Endometrium (tissue), 2 donors: ENCODE data around the gene CARMIL1.
"Not testable (repeated sequence)": the region's sequence is repeated elsewhere in the genome, so short reads cannot be mapped to it uniquely, and the experiment has no call there.

Source experiments
- FAIRE-seq: peaks from 2 replicates; lab custom pipeline; 2012; peaks lifted over from hg19 to GRCh38; lab: Jason Lieb, UNC
- donor health status: control.
- donor health status: control.

The CARMIL1 gene

DNA sequence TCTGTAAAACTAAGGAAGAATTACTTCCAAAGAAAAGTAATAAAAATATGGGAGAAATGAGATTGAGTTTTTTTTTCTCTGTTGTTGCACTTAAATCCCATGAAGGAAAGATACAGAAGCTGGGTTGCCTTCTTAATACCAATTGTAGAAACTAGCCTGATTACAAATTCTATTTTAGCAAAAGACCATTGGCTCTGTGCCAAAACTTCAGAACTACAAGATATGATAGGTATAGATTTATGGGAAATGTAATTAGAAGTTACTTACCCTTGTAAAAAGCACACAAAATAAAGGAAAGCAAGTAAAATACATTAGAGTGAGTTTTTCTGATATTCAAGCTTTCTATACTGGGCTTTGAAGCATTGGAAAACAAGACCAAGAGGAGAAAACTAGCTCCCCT is 299.4 kb downstream of the CARMIL1 start:
- FAIRE-seq: no peak

GRCh38 chr6:25579391-25579883 is 300.3 kb downstream of the CARMIL1 start:
- FAIRE-seq: no peak

GRCh38 chr6:25579902-25580495 is 300.8 kb downstream of the CARMIL1 start:
- FAIRE-seq: no peak

DNA sequence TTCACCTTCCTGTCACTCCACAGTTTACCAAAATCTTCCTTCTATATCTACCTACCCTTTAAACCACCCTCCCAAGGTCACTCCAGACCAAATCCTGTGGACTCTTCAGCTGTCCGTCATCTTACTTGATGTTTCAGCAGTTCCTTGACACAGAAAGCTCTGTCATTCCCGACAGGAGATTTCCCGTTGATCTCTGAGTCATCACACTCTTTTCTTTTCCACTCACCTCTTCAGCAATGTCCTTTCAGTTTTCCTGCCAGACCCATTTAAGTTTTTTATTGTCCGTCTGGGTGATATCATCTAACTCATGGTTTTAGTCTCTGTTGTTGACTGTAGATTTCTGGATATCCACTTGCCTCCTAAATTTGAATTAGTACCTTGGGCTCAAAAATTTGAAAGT is 302.9 kb downstream of the CARMIL1 start:
- no peak for FAIRE-seq

DNA sequence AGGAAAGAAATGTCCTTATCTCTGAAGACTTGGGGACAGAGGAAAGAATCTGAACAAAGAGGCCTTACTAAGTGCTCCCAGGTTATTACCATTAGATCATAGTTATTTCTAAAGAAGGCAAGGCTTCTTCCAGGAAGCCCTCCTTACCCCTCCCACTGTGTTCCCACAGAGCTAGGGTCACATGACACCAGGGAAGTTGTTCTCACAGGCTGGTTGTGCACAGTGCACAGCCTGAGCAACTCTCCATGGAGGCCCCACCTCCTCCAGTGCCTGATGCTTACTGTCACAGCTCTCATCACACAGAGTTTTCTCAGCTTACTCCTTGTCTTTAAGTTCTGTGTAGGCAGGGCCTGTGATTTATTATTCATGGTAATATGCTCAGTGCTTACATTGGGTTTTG is 303.9 kb downstream of the CARMIL1 start:
- FAIRE-seq: no peak

GRCh38 chr6:25583906-25584305 is 304.7 kb downstream of the CARMIL1 start:
- FAIRE-seq: no peak

DNA sequence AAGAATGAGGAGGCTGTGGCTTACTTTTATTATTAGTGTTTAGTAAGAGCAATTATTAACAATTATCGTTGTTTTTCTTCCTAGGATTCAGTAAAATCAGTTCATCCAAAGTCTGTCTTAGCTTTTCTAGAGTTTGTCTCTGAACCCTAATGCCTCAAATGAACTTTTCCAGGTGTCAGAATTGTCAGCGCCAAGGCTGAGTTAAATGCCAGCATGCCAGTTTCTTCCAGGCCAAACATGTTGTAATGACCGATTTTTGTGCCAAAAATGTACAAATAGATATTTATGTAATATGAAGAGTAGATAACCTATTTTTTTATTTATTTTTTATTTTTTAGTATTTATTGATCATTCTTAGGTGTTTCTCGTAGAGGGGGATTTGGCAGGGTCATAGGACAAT is 306.1 kb downstream of the CARMIL1 start:
- FAIRE-seq: no peak

DNA sequence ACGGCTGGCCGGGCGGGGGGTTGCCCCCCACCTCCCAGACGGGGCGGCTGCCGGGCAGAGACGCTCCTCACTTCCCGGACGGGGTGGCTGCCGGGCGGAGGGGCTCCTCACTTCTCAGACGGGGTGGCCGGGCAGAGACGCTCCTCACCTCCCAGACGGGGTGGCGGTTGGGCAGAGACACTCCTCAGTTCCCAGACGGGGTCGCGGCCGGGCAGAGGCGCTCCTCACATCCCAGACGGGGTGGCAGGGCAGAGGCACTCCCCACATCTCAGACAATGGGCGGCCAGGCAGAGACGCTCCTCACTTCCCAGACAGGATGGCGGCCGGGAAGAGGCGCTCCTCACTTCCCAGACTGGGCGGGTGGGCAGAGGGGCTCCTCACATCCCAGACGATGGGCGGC is 306.9 kb downstream of the CARMIL1 start:
- FAIRE-seq: not testable (repeated sequence)

DNA sequence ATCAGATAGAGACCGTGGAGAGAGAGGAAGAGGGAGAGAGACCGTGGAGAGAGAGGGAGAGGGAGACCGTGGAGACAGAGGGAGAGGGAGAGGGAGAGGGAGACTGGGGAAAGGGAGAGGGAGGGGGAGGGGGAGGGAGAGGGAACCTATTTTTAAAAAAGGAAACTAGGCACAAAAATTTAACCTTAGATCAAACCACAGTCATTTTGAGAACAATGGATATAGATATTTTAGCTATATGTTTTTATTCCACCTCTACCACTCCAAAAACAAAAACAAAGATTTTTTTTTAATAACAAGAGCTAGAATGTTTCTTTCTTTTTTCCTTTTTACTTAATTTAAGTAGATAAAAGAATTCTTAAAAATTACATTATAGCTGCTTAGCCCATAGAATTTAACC is 307.8 kb downstream of the CARMIL1 start:
- no peak for FAIRE-seq

DNA sequence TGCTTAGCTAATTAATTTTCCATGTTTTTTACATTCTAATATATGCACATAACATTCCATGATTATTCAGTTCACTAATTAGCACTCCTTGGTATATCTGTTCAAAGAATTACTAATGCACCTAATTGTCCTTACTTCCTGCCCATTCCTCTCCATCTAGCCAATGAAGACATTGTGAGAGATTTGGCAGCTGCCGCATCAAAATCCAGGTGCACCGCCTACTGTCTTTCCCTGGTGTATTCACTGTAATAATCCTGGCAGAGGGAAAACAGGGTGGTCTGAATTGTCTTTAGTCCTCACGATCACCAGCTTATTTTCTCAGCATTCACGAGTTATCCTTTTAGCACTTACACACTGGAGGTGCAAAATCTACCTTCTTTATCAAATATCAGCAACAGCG is 311.8 kb downstream of the CARMIL1 start:
- no peak for FAIRE-seq

DNA sequence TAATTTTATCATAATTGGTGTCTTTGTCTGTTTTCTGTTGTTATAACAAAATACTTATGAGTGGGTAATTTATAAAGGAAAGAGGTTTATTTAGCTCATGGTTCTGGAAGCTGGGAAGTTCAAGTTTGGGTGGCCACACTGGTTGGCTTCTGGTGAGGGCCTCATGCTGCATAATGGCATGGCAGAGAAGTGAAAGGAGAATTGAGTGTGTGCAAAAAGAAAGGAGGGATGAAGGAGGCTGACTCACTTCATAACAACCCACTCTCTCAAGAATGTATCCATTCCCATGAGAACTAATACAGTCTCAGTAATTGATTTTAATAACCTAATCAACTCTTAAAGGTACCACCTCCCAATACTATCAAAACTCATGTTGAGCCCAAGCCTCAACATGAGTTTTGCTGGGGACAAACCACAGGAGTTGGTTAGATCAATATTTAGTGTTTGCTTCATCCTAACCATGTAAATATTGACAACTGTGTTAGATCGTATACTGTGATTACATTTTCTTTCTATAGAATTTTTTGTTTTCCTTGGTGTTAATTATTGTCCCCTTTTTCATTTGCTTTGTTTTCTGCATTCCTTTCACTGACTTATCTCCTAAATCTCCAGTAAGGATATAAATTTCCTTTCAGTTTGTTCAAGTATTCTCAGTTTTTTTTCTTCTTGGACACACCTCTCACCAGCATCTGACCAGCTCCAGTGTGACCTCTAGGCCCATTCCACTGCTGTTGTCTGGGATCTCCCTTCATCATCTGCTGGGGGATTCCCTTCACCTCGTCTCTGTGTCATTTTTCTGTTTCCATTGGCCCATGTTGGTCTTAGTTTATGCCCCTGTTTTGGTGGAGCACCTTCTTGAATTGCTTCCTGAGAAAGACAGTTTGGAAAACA is 318.0 kb downstream of the CARMIL1 start:
- FAIRE-seq: no peak

DNA sequence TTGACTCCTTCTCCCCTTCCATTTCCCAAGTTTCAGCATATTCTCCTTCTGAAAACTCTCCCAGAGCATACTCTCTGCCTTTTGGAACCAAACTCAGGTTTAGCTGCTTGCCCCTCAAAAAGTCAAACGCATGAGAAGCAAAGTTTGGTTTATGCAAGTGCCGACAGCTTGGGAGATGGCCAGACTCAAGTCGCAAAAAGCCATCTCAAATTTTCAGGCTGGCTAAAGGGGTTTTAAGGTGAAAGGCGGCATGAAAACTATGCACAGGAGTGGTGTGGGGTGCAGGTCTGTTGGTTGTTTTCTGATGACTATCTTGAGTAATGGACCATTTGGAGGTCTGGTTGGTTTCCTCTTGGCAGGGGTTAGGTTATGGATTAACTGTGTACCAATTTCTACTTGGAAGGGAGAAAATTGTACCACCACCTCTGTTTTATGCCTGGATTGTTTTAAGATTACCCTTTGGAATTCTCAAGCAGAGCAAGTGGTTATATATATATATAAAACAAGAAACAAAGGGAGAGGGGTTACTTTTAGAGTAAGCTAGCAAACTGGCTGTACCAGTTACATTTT is 320.4 kb downstream of the CARMIL1 start:
- no peak for FAIRE-seq

DNA sequence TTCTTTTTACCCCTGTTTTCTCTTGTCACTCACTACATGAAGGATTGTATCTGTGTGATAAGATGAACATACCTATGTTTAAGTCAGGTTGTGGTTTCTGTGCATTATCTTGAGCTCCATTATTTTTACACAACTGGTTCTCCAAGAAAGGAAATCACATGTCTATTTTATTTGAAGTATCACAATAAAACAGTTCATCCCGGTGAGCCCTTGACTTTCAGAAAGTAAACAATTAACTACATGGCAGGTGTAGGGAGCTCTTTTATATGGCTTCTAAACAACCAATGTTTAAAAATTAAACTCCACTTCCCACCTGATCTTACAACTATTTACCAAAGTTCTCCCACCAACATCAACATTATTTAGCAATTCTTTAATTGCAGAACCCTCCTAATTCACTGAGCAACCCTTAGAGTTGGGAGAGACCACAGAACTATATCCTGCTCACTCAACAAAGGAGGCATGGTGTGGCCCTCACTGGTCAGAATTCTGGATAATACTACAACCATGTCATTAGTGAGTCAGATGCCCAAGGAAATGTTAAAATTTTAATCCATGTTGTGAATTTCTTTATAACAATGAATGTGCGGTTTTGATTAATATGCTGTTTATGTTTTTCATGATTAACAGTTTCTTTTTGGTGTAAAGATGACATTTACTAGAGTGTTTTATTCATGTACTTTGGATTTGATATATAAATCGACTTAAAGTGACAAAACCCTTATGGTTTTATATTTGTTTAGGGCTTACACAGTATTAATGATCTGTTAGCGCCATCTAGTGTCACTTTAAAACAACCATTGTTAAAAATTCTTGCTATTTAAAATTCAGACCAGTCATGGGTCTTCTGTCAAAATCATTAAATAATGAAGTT is 322.9 kb downstream of the CARMIL1 start:
- peak; percentile 96 for FAIRE-seq

- no peak for FAIRE-seq
Observed at GRCh38 chr6:25602674-25602982, 323.5 kb downstream of the CARMIL1 start.

DNA sequence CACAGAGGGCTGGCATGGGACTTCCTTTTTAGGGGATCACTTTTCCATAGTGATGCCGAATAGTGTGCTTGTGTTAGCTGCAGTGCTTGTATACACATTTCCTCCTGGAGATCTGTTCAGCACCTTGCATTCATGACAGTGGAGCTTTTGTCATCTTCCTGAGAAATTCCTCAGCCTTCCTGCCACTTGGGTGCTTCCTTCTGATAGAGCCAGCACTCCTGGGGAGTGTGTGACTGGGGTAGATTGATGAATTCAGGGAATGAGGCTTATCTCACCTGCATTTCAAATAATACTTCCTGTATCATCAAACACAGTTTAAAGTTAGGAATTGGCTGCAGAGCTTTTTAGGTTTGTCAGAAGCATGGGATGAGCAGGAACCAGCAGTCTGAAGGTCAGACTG is 324.1 kb downstream of the CARMIL1 start:
- FAIRE-seq: no peak

DNA sequence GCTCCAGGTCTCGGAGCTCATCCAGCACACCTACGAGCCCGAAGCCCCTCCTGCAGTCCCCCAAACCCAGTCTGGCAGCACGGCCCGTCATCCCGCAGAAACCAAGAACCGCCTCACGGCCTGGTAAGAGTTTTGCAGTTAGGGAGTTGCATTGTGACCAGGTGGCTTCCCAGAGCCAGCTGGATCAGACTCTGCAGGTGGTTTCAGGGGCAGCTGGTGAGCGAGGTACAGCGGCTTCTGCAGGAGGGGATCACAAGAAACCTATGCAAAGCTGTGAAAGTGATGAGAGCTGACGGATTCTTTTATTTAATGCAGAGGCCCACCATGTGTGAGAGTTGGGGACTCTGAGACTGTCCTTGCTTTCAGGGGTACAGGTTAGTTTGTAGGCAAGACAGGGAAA is 327.0 kb downstream of the CARMIL1 start:
- FAIRE-seq: no peak

DNA sequence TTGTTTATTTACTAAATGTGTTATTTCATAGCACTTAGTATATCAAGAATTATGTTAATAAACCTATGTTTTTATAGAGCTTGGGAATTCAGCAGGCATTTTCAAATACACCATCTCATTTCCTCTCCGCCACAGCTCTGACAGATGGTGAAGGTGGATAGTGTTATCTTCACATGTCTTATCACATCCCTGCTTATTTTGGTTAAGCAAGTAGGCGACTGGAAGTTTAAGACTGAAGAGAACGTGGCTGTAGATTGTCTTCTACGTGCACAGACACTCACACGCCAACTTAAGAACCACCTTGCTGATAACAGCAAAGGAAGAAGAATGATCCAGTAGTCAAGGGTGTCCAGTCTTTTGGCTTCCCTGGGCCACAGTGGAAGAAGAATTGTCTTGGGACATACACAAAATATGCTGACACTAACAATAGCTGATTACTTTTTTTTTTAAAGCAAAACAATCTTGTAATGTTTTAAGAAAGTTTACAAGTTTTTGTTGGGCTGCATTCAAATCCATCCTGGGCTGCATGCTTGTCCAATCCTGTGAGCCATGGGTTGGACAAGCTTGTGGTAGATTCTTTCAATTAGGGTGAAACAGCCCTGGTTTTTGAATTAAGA is 329.5 kb downstream of the CARMIL1 start:
- no peak for FAIRE-seq

DNA sequence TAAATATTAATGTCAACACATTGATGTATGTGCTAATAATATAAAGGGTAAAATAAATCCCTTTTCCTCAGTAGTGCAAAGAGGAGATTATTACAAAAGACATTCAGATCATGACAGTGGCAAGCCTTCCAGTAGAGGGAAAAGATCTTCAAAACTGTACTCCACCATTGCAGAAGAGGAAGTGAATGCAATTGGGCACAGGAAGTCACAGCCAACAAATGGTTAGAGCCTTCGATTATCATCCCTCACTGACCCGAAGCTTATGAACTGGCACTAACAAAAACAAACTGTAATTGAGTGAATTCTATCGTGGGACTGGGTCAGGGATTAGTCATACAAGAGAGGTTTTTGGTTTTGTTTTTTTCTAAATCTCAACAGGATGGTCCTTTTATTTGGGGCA is 333.5 kb downstream of the CARMIL1 start:
- no peak for FAIRE-seq

GRCh38 chr6:25613415-25613814 is 334.2 kb downstream of the CARMIL1 start:
- FAIRE-seq: no peak

- FAIRE-seq: no peak
Observed at GRCh38 chr6:25614052-25614451, 334.9 kb downstream of the CARMIL1 start.

GRCh38 chr6:25615471-25615870 is 336.3 kb downstream of the CARMIL1 start:
- FAIRE-seq: no peak

DNA sequence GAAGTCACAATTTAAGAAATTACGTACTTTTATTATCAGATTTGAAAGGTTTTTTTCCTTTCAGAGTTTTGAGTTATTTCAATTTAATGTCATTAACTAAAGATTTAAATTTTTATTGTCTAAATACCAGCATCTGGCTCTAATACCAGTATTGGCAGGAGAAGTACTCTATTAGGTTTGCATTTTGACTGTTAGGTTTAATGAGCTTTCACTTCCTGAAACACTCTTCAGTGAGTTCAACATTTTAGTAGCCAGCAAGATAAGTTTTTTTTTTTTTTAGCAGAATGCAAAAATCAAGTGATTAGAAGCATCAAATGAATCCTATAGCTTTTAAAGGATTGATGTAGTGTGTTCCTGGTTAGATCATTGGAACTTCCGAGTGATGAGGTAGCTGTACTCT is 338.8 kb downstream of the CARMIL1 start:
- FAIRE-seq: no peak
